WTC11 (cell line): ENCODE results near the gene MIA3. TPM values are rescaled to one million over a fixed set of nuclear protein-coding genes. Genes with fewer than 3 reads are reported as not detected.

Experiments used
- ATAC-seq: fragments of 200-7000 bp; cut with Tn5 transposase; 2 replicates; pipeline ENCODE4 v1.10.0; 2021; ENCODE audit warnings: mild to moderate bottlenecking, moderate library complexity
- CTCF ChIA-PET: fragments of 300-600 bp; sonication (Branson Sonifier 250); formaldehyde crosslinking; loops from one replicate; lab custom pipeline; 2021; ENCODE audit warnings: antibody characterized with exemption; lab: Charles Lee
- POLR2A ChIA-PET: fragments of 350-600 bp; sonication (Branson Sonifier 250); formaldehyde crosslinking; loops from one replicate; lab custom pipeline; 2021; ENCODE audit warnings: antibody characterized with exemption; lab: Charles Lee
- DNase-seq: peaks from one replicate; pipeline ENCODE4 v3.0.0; 2021; ENCODE audit warnings: low spot score
- H3K27ac Mint-ChIP-seq: 2 replicates; pipeline ENCODE4 v1.8.0; 2021; ENCODE audit warnings: mixed read lengths
- H3K27me3 Mint-ChIP-seq: 2 replicates; pipeline ENCODE4 v1.8.0; 2021; ENCODE audit warnings: low read depth, mild to moderate bottlenecking, moderate library complexity, mixed read lengths
- H3K36me3 Mint-ChIP-seq: 2 replicates; pipeline ENCODE4 v1.8.0; 2021; ENCODE audit warnings: mixed read lengths
- H3K4me1 Mint-ChIP-seq: 2 replicates; pipeline ENCODE4 v1.8.0; 2022; ENCODE audit warnings: mixed read lengths
- H3K4me3 Mint-ChIP-seq: 2 replicates; pipeline ENCODE4 v1.8.0; 2021; ENCODE audit warnings: mild to moderate bottlenecking, moderate library complexity, mixed read lengths
- H3K9me3 Mint-ChIP-seq: 2 replicates; pipeline ENCODE4 v1.8.0; 2021; ENCODE audit warnings: mixed read lengths
- CBFB ChIP-seq: sonication (generic); formaldehyde crosslinking; IDR thresholded peaks from 2 replicates; pipeline ENCODE4 v1.8.1; 2022; ENCODE audit warnings: mild to moderate bottlenecking, low read depth, missing genetic modification reagents
- CREB1 ChIP-seq: sonication (generic); formaldehyde crosslinking; IDR thresholded peaks from 2 replicates; pipeline ENCODE4 v1.8.0; 2023; ENCODE audit warnings: mild to moderate bottlenecking, missing genetic modification reagents
- ERG ChIP-seq: fragments of 250-450 bp; sonication (Bioruptor Pico); IDR thresholded peaks from 2 replicates; pipeline ENCODE4 v1.8.0; 2021; ENCODE audit warnings: mild to moderate bottlenecking
- ESRRA ChIP-seq: sonication (generic); formaldehyde crosslinking; IDR thresholded peaks from 2 replicates; pipeline ENCODE4 v1.8.1; 2022; ENCODE audit warnings: mild to moderate bottlenecking, missing genetic modification reagents, borderline replicate concordance
- FOXK1 ChIP-seq: sonication (generic); formaldehyde crosslinking; IDR thresholded peaks from 2 replicates; pipeline ENCODE4 v1.8.0; 2022; ENCODE audit warnings: mild to moderate bottlenecking, moderate library complexity, missing genetic modification reagents
- GRHL2 ChIP-seq: fragments of 250-450 bp; sonication (Bioruptor Pico); IDR thresholded peaks from 2 replicates; pipeline ENCODE4 v1.8.0; 2022; ENCODE audit warnings: mild to moderate bottlenecking, moderate library complexity; ENCODE audit not compliant: insufficient replicate concordance, severe bottlenecking
- HMGA2 ChIP-seq: fragments of 250-450 bp; sonication (Bioruptor Pico); IDR thresholded peaks from 2 replicates; pipeline ENCODE4 v1.4.0; 2021; ENCODE audit warnings: mild to moderate bottlenecking, moderate library complexity
- IRF1 ChIP-seq: sonication (generic); formaldehyde crosslinking; IDR thresholded peaks from 2 replicates; pipeline ENCODE4 v1.8.0; 2023; ENCODE audit warnings: missing genetic modification reagents
- JAZF1 ChIP-seq: fragments of 250-450 bp; sonication (Bioruptor Pico); IDR thresholded peaks from 2 replicates; pipeline ENCODE4 v1.9.0; 2021; ENCODE audit warnings: moderate library complexity, mild to moderate bottlenecking, inconsistent platforms
- MAX ChIP-seq: sonication (generic); formaldehyde crosslinking; IDR thresholded peaks from 2 replicates; pipeline ENCODE4 v1.8.0; 2022; ENCODE audit warnings: mild to moderate bottlenecking, missing genetic modification reagents
- MYBL2 ChIP-seq: sonication (generic); formaldehyde crosslinking; IDR thresholded peaks from 2 replicates; pipeline ENCODE4 v1.8.1; 2023; ENCODE audit warnings: mild to moderate bottlenecking, moderate library complexity, missing genetic modification reagents
- NR2C2 ChIP-seq: sonication (generic); formaldehyde crosslinking; IDR thresholded peaks from 2 replicates; pipeline ENCODE4 v1.8.0; 2022; ENCODE audit warnings: mild to moderate bottlenecking, missing genetic modification reagents
- OVOL2 ChIP-seq: fragments of 250-450 bp; sonication (Bioruptor Pico); IDR thresholded peaks from 2 replicates; pipeline ENCODE4 v1.9.0; 2021; ENCODE audit warnings: mild to moderate bottlenecking, borderline replicate concordance
- PRDM15 ChIP-seq: sonication (generic); formaldehyde crosslinking; IDR thresholded peaks from 2 replicates; pipeline ENCODE4 v1.8.0; 2022; ENCODE audit warnings: missing genetic modification reagents
- PREB ChIP-seq: sonication (generic); formaldehyde crosslinking; IDR thresholded peaks from 2 replicates; pipeline ENCODE4 v1.8.1; 2022; ENCODE audit warnings: mild to moderate bottlenecking, missing genetic modification reagents, moderate library complexity, borderline replicate concordance
- RELA ChIP-seq: sonication (generic); formaldehyde crosslinking; IDR thresholded peaks from 2 replicates; pipeline ENCODE4 v1.8.1; 2022; ENCODE audit warnings: missing genetic modification reagents, mild to moderate bottlenecking, borderline replicate concordance
- RORB ChIP-seq: fragments of 250-450 bp; sonication (Bioruptor Pico); IDR thresholded peaks from 2 replicates; pipeline ENCODE4 v1.9.0; 2021; ENCODE audit warnings: mild to moderate bottlenecking
- SMAD3 ChIP-seq: sonication (generic); formaldehyde crosslinking; IDR thresholded peaks from 2 replicates; pipeline ENCODE4 v1.8.0; 2022; ENCODE audit warnings: missing genetic modification reagents, mild to moderate bottlenecking, borderline replicate concordance
- ZNF671 ChIP-seq: fragments of 250-450 bp; sonication (Bioruptor Pico); IDR thresholded peaks from 2 replicates; pipeline ENCODE4 v1.8.0; 2021; ENCODE audit warnings: mild to moderate bottlenecking
- total RNA-seq: library from RNA; stranded (reverse); gene quantifications from 3 replicates; pipeline ENCODE4 v1.2.3, GENCODE V29; 2021
- TF ChIP-seq, protein P1 (sequence below): fragments of 250-450 bp; sonication (Bioruptor Pico); IDR thresholded peaks from 2 replicates; pipeline ENCODE4 v1.9.0; 2021; ENCODE audit warnings: mild to moderate bottlenecking, borderline replicate concordance
- TF ChIP-seq, protein P2 (sequence below): sonication (generic); formaldehyde crosslinking; IDR thresholded peaks from 2 replicates; pipeline ENCODE4 v1.8.0; 2023; ENCODE audit warnings: mild to moderate bottlenecking, missing genetic modification reagents

The MIA3 gene
- total RNA-seq, 1 experiment from 2014 or later: 70.0 TPM

DNA sequence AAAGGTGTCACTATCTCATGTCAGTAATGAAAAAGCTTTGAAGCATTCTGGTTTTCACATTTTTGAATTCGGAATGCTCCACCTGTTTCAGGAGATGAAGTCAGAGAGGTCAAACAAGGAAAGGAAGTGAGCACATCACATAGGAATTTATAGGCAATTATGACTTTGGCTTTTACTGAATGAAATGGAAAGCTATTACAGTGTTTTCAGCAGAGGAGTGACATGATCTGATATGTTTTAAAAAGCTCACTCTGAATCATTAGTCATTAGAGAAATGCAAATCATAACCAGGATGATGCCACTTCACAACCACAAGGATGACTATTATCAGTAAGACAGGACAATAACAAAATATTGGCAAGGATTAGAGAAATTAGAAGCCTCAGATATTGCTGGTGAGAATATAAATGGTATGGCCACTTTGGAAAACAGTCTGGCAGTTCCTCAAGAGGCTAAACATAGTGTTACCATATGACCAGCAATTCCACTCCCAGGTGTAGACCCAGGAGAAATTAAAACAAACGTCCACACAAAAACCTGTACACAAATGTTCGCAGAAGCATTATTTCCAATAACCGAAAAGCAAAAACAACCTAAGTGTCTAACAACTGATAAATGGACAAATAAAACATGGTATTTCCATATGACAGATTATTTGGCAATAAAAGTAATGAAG lies 35.7 kb upstream of the MIA3 start:
- ATAC-seq (no peak), DNase-seq (no peak)
- no peaks in the 10 kb centered on the region for H3K4me1 Mint-ChIP-seq
- no peak overlapping the region for H3K4me3 Mint-ChIP-seq
- CTCF ChIA-PET: no interaction called here
- H3K36me3 Mint-ChIP-seq: peaks cover 42% of the 10 kb centered on the region
- no peak for TF ChIP-seq IRF1
- TF ChIP-seq, protein P1, sequence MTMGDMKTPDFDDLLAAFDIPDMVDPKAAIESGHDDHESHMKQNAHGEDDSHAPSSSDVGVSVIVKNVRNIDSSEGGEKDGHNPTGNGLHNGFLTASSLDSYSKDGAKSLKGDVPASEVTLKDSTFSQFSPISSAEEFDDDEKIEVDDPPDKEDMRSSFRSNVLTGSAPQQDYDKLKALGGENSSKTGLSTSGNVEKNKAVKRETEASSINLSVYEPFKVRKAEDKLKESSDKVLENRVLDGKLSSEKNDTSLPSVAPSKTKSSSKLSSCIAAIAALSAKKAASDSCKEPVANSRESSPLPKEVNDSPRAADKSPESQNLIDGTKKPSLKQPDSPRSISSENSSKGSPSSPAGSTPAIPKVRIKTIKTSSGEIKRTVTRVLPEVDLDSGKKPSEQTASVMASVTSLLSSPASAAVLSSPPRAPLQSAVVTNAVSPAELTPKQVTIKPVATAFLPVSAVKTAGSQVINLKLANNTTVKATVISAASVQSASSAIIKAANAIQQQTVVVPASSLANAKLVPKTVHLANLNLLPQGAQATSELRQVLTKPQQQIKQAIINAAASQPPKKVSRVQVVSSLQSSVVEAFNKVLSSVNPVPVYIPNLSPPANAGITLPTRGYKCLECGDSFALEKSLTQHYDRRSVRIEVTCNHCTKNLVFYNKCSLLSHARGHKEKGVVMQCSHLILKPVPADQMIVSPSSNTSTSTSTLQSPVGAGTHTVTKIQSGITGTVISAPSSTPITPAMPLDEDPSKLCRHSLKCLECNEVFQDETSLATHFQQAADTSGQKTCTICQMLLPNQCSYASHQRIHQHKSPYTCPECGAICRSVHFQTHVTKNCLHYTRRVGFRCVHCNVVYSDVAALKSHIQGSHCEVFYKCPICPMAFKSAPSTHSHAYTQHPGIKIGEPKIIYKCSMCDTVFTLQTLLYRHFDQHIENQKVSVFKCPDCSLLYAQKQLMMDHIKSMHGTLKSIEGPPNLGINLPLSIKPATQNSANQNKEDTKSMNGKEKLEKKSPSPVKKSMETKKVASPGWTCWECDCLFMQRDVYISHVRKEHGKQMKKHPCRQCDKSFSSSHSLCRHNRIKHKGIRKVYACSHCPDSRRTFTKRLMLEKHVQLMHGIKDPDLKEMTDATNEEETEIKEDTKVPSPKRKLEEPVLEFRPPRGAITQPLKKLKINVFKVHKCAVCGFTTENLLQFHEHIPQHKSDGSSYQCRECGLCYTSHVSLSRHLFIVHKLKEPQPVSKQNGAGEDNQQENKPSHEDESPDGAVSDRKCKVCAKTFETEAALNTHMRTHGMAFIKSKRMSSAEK (CRISPR knock-in tag): no peak
- no peak for TF ChIP-seq PREB
- no peak for TF ChIP-seq MYBL2 (CRISPR knock-in tag)
- TF ChIP-seq RELA (CRISPR knock-in tag): no peak
- no peak for TF ChIP-seq FOXK1 (CRISPR knock-in tag)
- TF ChIP-seq GRHL2 (CRISPR knock-in tag): no peak
- TF ChIP-seq PRDM15 (CRISPR knock-in tag): no peak
- TF ChIP-seq HMGA2 (CRISPR knock-in tag): no peak
- no peak for TF ChIP-seq SMAD3 (CRISPR knock-in tag)
- TF ChIP-seq JAZF1 (CRISPR knock-in tag): no peak
- H3K27me3 Mint-ChIP-seq: no peaks in the 10 kb centered on the region
- H3K9me3 Mint-ChIP-seq: no peaks in the 10 kb centered on the region
- H3K27ac Mint-ChIP-seq: no peak overlapping the region; the same call in 1 of the 2 replicates
- POLR2A ChIA-PET: no interaction called here

GRCh38 chr1:222583079-222583478 lies 34.8 kb upstream of the MIA3 start:
- DNase-seq (no peak), ATAC-seq (no peak)
- POLR2A ChIA-PET: no interaction called here
- Mint-ChIP-seq H3K9me3 (no peaks in the 10 kb centered on the region), H3K4me3 (no peak overlapping the region), H3K4me1 (no peaks in the 10 kb centered on the region), H3K27ac (no peak overlapping the region), H3K36me3 (peaks cover 45% of the 10 kb centered on the region), H3K27me3 (no peaks in the 10 kb centered on the region)
- CTCF ChIA-PET: no interaction called here
- TF ChIP-seq OVOL2 (CRISPR knock-in tag) (no peak), CREB1 (CRISPR knock-in tag) (no peak), CBFB (no peak), JAZF1 (CRISPR knock-in tag) (no peak), ERG (no peak), ZNF671 (CRISPR knock-in tag) (no peak), RORB (no peak), NR2C2 (no peak), ESRRA (CRISPR knock-in tag) (no peak), MAX (CRISPR knock-in tag) (no peak)
- TF ChIP-seq, protein P2, sequence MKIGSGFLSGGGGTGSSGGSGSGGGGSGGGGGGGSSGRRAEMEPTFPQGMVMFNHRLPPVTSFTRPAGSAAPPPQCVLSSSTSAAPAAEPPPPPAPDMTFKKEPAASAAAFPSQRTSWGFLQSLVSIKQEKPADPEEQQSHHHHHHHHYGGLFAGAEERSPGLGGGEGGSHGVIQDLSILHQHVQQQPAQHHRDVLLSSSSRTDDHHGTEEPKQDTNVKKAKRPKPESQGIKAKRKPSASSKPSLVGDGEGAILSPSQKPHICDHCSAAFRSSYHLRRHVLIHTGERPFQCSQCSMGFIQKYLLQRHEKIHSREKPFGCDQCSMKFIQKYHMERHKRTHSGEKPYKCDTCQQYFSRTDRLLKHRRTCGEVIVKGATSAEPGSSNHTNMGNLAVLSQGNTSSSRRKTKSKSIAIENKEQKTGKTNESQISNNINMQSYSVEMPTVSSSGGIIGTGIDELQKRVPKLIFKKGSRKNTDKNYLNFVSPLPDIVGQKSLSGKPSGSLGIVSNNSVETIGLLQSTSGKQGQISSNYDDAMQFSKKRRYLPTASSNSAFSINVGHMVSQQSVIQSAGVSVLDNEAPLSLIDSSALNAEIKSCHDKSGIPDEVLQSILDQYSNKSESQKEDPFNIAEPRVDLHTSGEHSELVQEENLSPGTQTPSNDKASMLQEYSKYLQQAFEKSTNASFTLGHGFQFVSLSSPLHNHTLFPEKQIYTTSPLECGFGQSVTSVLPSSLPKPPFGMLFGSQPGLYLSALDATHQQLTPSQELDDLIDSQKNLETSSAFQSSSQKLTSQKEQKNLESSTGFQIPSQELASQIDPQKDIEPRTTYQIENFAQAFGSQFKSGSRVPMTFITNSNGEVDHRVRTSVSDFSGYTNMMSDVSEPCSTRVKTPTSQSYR (CRISPR knock-in tag): no peak
